ENCODE results near the gene DIP2C. TPM values are rescaled to one million over a fixed set of nuclear protein-coding genes. Genes with fewer than 3 reads are reported as not detected.

The DIP2C gene
- total RNA-seq, 1 experiment from 2014 or later = 5.3 TPM

DNA sequence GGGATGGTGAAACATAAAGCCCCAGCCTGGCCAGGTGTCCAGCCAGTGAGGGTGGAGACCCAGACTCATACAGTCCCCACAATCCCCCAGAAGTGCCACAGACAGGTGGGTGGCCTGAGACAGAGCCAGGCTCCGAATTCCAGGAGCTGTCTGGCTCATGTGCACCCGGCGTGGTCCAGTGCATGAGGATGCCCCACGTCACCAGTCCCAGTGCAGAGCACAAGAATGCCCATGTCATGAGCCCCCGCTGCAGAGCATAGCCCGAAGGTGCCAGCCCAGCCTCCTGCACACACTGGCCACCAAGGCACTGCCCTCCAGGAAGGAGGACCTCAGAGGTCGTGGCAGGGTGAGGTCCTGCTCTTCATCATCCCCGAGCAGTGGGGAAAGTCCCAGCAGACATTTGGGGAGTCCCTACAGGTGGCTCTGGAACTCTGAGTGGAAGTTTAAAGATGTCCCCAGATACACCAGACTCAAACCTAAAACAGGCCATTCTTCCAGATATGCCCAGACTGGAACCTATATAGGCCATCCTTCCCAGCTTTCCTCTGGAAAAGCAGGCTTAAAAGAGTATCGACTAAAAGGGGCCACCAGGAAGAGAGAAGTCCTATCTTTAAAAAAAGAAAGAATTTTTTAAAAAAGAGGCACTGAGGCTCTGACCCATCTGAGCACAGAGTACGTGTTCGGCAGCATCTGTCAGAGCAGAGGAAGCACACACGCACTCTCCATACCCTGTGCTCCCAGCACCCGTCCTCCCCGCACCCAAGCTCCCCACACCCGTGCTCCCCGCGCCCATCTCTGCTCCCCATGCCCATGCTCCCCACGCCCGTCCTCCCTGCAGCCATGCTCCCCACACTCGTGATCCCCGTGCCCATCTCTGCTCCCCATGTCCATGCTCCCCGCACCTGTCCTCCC, 11.5 kb downstream of the DIP2C start:
- no peak for DNase-seq (ENCODE audit: extremely low read depth, low read depth)

DNA sequence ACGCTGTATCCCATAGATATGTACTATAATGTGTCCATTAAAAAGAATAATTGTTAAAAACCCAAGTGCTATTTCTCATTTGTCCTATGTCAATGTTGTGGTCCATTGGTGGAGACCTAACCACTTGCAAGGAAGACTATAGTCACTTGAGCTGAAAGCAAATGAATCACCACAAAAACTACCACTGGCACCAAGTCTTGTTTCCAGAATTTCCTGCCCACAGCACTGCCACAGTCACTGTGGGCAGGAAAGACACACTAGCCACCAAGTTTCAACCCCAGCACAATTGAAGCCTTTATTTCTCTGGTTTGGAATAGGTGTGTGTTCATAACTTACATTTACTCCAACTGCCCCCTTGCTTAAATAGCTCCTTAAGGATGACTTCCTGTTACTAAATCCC, 12.4 kb downstream of the DIP2C start:
- DNase-seq (ENCODE audit: extremely low read depth, low read depth) = no peak

DNA sequence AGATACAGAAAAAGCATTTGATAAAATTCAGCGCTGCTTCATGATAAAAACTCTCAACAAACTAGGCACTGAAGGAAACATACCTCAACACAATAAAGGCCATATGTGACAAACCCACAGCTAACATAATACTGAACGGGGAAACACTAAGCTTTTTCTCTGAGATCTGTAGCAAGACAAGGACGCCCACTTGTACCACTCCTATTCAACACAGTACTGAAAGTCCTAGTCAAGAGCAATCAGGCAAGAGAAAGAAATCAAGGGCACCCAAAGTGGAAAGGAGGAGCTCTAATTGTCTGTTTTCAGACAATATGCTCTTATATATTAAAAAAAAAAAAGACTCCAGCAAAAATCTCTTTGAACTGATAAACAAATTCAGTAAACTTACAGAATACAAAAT, 13.3 kb downstream of the DIP2C start:
- DNase-seq (ENCODE audit: extremely low read depth, low read depth) = no peak

GRCh38 chr10:675532-675931, 13.9 kb downstream of the DIP2C start:
- no peak for DNase-seq (ENCODE audit: extremely low read depth, low read depth)

DNA sequence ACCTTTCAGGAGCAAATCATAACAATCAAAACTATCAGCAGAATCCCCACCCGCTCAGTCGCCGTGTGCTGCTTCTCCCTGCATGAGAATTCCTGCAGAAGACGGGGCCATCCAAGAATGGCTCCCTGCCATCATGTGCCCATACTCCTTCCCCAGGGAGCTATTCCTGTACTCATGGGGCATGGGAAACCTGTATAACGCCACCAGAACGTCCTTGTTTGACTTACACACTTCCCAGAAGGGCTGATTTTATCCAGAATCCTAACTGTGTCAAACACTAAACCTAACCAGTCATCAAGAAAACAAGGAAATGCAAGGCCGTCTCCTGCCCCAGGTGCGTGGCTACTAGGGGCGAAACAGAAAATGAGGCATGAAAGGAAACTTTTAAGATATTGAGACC, 16.0 kb downstream of the DIP2C start:
- no peak for DNase-seq (ENCODE audit: extremely low read depth, low read depth)

- DNase-seq (ENCODE audit: extremely low read depth, low read depth) = no peak
Observed at GRCh38 chr10:672992-673391, 16.5 kb downstream of the DIP2C start.

GRCh38 chr10:672203-672602, 17.3 kb downstream of the DIP2C start:
- no peak for DNase-seq (ENCODE audit: extremely low read depth, low read depth)

- no peak for DNase-seq (ENCODE audit: extremely low read depth, low read depth)
Observed at GRCh38 chr10:670990-671389, 18.5 kb downstream of the DIP2C start.

- DNase-seq (ENCODE audit: extremely low read depth, low read depth) = no peak
Observed at GRCh38 chr10:670038-670437, 19.4 kb downstream of the DIP2C start.

DNA sequence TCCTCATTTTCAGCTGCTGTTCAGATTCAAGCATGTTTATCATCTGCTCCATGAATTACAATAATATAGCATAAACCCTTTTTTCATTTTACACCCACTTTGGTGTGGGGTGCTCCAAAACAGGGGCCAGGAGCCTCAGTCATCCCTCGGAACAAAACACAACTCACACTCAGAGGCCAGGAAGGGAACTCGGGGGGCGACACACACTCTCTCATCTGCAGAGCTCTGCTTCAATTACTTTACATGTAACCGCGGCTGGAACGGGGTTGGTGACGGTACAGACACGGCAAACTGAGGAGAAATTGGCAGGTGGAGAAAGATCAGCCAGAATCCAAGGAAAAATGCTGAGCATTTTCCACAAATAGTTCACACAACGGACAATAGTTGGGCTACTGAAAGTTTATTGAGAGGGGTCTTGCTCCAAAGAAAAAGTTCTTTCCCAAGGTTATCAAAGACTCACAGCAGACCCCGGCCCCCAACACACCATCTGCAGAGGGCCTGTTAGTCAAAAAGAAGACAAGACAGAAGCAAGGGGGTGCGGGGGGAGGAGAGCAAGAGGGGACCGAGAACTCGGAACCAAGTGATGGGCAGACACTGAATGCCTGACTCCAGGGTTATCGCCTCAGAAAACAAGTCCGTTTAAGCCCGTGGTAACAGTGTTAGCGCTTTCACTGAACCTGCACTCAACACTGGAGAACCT, 20.5 kb downstream of the DIP2C start:
- no peak for DNase-seq (ENCODE audit: extremely low read depth, low read depth)

- DNase-seq (ENCODE audit: extremely low read depth, low read depth) = no peak
Observed at GRCh38 chr10:667602-668143, 21.8 kb downstream of the DIP2C start.

- no peak for DNase-seq (ENCODE audit: extremely low read depth, low read depth)
Observed at GRCh38 chr10:667096-667495, 22.4 kb downstream of the DIP2C start.

GRCh38 chr10:666237-667012, 23.0 kb downstream of the DIP2C start:
- no peak for DNase-seq (ENCODE audit: extremely low read depth, low read depth)

- no peak for DNase-seq (ENCODE audit: extremely low read depth, low read depth)
Observed at GRCh38 chr10:665579-666091, 23.8 kb downstream of the DIP2C start.

DNA sequence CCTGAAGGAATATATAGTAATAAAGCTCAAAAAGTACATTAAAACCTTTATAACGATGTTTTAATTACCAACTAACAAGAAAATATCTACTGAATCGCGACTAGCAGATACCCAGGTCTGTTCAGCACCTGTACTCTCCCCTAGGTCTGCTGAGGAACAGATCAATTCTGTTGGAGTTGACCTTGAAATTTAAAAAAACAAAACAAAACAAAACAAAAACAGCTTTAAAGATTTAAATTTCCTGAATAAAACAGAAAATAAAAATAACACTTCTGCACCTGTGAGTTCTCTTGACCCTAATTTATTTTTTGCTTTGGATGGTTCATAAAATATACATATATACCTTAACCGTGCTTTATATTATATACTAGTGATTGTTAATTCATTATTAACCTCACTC, 24.6 kb downstream of the DIP2C start:
- no peak for DNase-seq (ENCODE audit: extremely low read depth, low read depth)

DNA sequence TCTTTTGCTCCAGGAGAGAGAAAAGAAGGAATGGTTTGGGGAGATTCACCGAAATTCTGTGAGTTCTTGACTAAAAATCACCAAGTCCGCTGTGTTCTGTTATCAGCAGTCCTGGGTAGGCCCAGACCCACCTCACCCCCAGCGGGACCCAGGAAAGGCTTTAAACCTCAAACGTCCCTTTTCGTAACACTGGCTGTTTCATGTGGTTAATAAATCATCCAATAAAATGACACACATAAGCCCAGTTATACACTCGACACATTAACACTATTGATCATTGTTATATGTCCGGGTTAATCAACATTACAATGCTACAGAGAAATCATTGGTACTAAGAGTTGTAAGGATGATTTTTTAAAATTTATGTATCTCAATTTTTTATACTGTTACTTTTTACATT, 25.2 kb downstream of the DIP2C start:
- DNase-seq (ENCODE audit: extremely low read depth, low read depth) = no peak

GRCh38 chr10:663831-664251, 25.6 kb downstream of the DIP2C start:
- DNase-seq (ENCODE audit: extremely low read depth, low read depth) = no peak

GRCh38 chr10:663466-663751, 26.1 kb downstream of the DIP2C start:
- DNase-seq (ENCODE audit: extremely low read depth, low read depth) = no peak

- DNase-seq (ENCODE audit: extremely low read depth, low read depth) = no peak
Observed at GRCh38 chr10:662686-663465, 26.6 kb downstream of the DIP2C start.

DNA sequence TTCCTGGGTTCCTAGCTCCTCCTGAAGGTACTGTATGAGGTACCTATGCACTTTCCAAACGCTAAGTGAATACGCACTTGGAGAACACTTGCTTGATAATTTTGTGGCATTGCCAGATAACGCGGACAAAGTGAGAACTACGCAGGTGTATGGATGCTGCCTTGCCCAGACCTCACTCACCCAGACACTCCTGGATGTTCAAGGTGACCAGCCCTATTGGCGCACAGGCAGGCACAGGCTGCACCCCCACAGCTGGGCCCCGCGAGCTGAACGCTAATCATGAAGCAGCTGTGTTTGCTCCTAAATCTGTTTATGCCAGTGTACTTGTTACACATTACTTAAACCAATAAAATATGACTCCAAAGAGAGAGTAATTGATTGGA, 27.3 kb downstream of the DIP2C start:
- DNase-seq (ENCODE audit: extremely low read depth, low read depth) = no peak
